ENCODE results near the gene ZNF511. TPM values are rescaled to one million over a fixed set of nuclear protein-coding genes. Genes with fewer than 3 reads are reported as not detected.

Gene ZNF511
- total and polyA plus RNA-seq, 2 donors (not counting 1 experiment from before 2014, with no cell fraction given) = 30.7 to 45.1 TPM

DNA sequence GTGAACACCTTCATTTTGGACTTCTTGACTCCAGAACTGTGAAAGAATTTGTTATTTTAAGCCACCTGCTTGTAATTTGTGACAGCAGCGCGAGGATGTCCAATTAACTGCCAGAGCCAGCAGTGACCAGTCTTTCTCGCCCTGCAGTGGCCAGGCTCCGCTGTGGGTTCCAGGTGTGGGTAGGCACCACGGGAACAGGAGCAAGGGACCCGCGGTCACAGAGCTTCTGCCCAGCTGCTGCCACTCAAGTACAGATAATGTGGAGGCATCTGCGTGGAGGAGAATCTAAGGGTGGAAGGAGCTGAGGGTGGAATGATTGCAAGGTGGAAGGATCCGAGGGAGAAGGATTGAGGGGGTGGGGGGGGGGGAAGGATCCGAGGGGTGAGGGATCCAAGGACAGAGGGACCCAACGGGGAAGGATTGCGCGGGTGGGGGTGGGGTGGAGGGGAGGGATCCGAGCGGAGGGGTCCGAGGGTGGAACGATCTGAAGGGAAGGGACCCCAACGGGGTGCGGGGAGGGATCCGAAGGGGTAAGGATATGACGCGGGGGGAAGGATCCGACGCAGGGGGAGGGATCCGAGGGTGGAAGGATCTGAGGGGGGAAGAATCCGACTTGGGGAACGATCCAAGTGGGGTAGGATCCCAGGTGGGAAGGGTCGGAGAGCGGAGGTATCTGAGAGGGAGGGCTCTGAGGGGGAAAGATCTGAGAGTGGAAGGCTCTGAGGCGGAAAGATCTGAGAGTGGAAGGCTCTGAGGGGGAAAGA is 24.4 kb downstream of the ZNF511 start:
- DNase-seq (no peak), ATAC-seq (ENCODE audit: low read depth) (no peak)
- no peak overlapping the region for H3K4me3 ChIP-seq (ENCODE audit: control extremely low read depth in 1 of 5, extremely low read depth in 1 of 5, insufficient read depth in 1 of 5, low read depth in 2 of 5, low read length in 4 of 5)
- no peaks in the 10 kb centered on the region for H3K79me2 ChIP-seq (ENCODE audit: control insufficient read depth, insufficient read depth, low read length)
- H3K9ac ChIP-seq (ENCODE audit: low read length) = no peak overlapping the region
- H3K27ac ChIP-seq (ENCODE audit: low read length in 2 of 2) = no peak overlapping the region
- H3K4me1 ChIP-seq (ENCODE audit: control insufficient read depth in 2 of 2, insufficient read depth in 2 of 2, low read length in 2 of 2) = peaks cover 44 to 46% of the 10 kb centered on the region in 2 donors
- H2AFZ ChIP-seq (ENCODE audit: insufficient read depth, low read depth, low read length, poor library complexity, severe bottlenecking) = no peak overlapping the region
- 89% methylated on average over 18 of the region's 30 CpGs for WGBS (ENCODE audit: insufficient coverage)
- Mint-ChIP-seq H3K9me3 (ENCODE audit: insufficient read depth) (no peaks in the 10 kb centered on the region), H3K27ac (no peak overlapping the region), H3K27me3 (peaks cover 22% of the 10 kb centered on the region), H3K4me1 (peaks cover 13% of the 10 kb centered on the region), H3K4me3 (no peak overlapping the region)
- no peak overlapping the region for H3K4me2 ChIP-seq (replicated peaks; ENCODE audit: low read depth, low read length, poor library complexity, severe bottlenecking)
- ChIA-PET CTCF (interaction anchor here (1.0 to 1.1 kb wide), 2 partner anchors 69 to 277 kb away, joined by 3 to 4 read pairs; no protein-coding TSS in a partner anchor), POLR2A (no interaction called here)
- H3K9me3 ChIP-seq (ENCODE audit: control extremely low read depth in 1 of 3, control insufficient read depth in 2 of 3, insufficient read depth in 1 of 3, low read length in 2 of 3) = peaks cover 0 to 21% (median 0%) of the 10 kb centered on the region in 3 donors
- peaks cover 0 to 55% (median 33%) of the 10 kb centered on the region in 4 experiments for H3K27me3 ChIP-seq (replicated peaks in 1 of 4; ENCODE audit: control extremely low read depth in 1 of 4, control insufficient read depth in 3 of 4, insufficient read depth in 4 of 4, low read length in 3 of 4)
- no peaks in the 10 kb centered on the region for H3K36me3 ChIP-seq (replicated peaks in 1 of 2; ENCODE audit: control extremely low read depth in 1 of 2, control insufficient read depth in 1 of 2, extremely low read depth in 1 of 2, insufficient read depth in 2 of 2, low read length in 1 of 2)
- no peaks in the 10 kb centered on the region for H4K20me1 ChIP-seq (ENCODE audit: control insufficient read depth, insufficient read depth, low read length, poor library complexity, severe bottlenecking)
- TF ChIP-seq, protein P1, sequence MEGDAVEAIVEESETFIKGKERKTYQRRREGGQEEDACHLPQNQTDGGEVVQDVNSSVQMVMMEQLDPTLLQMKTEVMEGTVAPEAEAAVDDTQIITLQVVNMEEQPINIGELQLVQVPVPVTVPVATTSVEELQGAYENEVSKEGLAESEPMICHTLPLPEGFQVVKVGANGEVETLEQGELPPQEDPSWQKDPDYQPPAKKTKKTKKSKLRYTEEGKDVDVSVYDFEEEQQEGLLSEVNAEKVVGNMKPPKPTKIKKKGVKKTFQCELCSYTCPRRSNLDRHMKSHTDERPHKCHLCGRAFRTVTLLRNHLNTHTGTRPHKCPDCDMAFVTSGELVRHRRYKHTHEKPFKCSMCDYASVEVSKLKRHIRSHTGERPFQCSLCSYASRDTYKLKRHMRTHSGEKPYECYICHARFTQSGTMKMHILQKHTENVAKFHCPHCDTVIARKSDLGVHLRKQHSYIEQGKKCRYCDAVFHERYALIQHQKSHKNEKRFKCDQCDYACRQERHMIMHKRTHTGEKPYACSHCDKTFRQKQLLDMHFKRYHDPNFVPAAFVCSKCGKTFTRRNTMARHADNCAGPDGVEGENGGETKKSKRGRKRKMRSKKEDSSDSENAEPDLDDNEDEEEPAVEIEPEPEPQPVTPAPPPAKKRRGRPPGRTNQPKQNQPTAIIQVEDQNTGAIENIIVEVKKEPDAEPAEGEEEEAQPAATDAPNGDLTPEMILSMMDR (IDR thresholded peaks at IDR 0.05) = no peak
- no peak for TF ChIP-seq EZH2 (IDR thresholded peaks at IDR 0.05; ENCODE audit: borderline replicate concordance, insufficient read depth, low read depth, low read length, poor library complexity, severe bottlenecking)
- intact Hi-C loops (cut with micrococcal nuclease) = no loop called here
